GM21447 (cell line): ENCODE measurements around the gene TM6SF1.
"Not testable (repeated sequence)": the region's sequence is repeated elsewhere in the genome, so short reads cannot be mapped to it uniquely, and the experiment has no call there.

Source experiments
- ATAC-seq: cut with Tn5 transposase; IDR thresholded peaks from one replicate; pipeline ENCODE4 v1.9.1; 2021; ENCODE audit not compliant: unreplicated experiment

Gene TM6SF1

DNA sequence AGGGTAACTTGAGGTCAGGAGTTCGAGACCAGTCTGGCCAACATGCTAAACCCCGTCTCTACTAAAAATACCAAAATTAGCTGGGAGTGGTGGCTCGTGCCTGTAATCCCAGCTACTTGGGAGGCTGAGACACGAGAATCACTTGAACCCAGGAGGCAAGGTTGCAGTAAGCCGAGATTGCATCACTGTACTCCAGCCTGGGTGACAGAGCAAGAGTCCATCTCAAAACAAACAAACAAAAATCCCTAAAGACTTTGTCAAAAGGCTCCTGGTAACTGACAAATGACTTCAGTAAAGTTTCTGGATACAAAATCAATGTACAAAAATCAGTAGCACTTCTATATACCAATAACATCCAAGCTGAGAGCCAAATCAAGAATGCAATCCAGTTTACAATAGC lies 62.1 kb downstream of the TM6SF1 start:
- not testable (repeated sequence) for ATAC-seq

DNA sequence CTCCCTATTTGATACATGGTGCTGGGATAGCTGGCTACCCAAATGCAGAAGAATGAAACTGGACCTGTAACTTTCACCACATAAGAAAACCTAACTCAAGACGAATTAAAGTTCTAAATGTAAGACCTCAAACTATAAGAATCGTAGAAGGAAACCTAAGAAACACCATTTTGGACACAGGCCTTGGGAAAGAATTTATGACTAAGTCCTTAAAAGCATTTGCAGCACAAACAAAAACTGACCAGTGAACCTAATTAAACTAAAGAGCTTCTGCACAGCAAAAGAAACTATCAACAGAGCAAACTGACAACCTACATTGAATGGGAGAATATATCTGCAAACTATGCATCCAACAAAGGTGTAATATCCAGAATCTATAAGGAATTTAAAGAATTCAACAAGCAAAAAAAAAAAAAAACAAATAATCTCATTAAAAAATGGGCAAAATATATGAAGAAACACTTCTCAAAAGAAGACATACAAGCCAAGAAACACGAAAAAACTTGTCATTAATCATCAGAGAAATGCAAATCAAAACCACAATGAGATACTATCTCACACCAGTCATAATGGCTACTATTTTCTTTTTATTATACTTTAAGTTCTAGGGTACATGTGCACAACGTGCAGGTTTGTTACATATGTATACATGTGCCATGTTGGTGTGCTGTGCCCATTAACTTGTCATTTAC lies 63.2 kb downstream of the TM6SF1 start:
- ATAC-seq = no peak

DNA sequence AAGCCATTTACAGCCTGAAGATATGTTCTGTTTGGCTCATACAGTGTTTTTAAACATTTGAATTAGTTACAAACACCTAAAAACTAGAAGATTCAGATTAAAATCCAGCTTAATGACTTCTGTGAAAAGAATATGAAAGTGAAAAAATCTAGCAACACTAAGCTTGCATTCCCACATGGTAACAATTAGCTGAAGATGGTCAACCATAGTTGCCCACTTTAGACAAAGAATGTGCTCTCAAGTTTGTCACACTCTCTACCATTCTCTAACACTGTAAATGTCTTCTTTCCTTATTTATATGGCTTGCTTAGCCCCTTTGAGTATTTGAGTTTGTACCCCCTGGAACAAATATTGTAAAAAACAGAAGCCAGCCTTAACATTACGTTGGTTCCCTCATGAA lies 67.4 kb downstream of the TM6SF1 start:
- no peak for ATAC-seq

DNA sequence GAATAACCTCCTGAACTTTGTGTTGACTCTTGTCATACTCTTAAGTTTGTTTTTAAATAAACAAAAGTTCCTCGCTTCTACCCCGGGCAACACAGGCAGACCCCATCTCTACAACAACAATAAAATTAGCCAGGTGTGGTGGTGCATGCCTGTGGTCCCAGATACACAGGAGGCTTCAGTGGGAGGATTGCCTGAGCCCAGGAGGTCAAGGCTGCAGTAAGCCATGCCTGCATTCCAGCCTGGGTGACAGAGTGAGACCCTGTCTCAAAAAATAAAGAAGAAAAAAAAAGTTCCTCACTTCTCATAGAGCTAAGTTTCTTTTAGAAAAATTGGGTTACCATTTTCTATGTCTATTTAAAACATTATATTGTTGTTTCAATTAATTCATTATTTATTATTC lies 70.9 kb downstream of the TM6SF1 start:
- no peak for ATAC-seq

DNA sequence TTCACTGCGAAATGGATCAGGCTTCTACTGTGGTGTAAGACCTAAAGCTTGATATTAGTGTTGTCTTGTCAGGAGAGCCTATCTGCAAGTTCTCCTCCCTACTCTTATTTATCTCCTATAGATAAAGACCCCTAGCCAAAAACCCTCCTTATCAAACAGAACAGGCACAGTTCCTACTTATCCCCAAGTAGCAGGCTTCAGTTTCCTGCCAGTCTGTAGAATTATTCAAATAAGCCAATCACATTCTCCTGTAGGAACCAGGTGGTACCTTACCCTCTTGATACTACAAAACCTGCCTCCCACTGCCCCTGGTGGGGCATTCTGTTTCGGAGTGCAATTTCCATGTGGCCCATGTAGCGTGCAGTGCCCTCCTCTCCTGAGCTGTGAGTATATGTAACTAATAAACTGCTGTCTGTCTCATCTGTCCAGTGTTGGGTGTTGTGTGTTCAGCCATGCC lies 71.5 kb downstream of the TM6SF1 start:
- no peak for ATAC-seq

DNA sequence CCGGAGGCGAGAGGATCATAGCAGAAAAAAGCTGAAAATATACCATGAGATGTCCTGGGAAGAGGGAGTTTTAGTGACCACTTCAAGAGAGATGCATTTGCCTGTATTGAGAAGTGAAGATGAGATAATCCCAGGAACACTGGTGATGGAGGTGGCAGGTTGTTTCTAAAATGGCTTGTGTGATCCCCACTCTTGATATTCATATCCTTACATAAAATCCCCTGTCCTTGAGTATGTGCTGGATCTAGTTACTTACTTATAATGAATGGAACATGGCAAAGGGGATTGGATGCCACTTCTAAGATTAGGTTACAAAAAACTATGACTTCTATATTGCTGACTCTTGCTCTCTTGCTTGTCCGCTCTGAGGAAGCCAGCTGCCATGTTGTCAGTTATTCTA lies 78.1 kb downstream of the TM6SF1 start:
- no peak for ATAC-seq
